Progenitor cell of endocrine pancreas (in vitro differentiated cells): Measurements from ENCODE around the gene VWA7. TPM values are rescaled to one million over a fixed set of nuclear protein-coding genes. Genes with fewer than 3 reads are reported as not detected.

Experiments used
- DNase-seq: peaks from one replicate; pipeline ENCODE4 v3.0.0; 2021; ENCODE audit warnings: low spot score; ENCODE audit not compliant: unreplicated experiment
- H3K27ac Mint-ChIP-seq: 2 replicates; pipeline ENCODE4 v1.8.0; 2021; ENCODE audit warnings: mild to moderate bottlenecking, moderate library complexity, mixed read lengths
- H3K27me3 Mint-ChIP-seq: 2 replicates; pipeline ENCODE4 v1.8.0; 2021; ENCODE audit warnings: mixed read lengths
- H3K36me3 Mint-ChIP-seq: 2 replicates; pipeline ENCODE4 v1.8.0; 2022; ENCODE audit warnings: mixed read lengths; ENCODE audit not compliant: insufficient read depth
- H3K4me1 Mint-ChIP-seq: 2 replicates; pipeline ENCODE4 v1.8.0; 2021; ENCODE audit warnings: low read depth, mixed read lengths
- H3K4me3 Mint-ChIP-seq: 2 replicates; pipeline ENCODE4 v1.8.0; 2021; ENCODE audit warnings: low read depth, mild to moderate bottlenecking, moderate library complexity, mixed read lengths
- H3K9me3 Mint-ChIP-seq: 2 replicates; pipeline ENCODE4 v1.8.0; 2021; ENCODE audit warnings: low read depth, mixed read lengths
- CTCF ChIP-seq: fragments of 200-600 bp; sonication (generic); IDR thresholded peaks from one replicate; pipeline ENCODE4 v1.5.0; 2021; ENCODE audit warnings: antibody characterized with exemption, mild to moderate bottlenecking; ENCODE audit not compliant: unreplicated experiment
- total RNA-seq: library from RNA; stranded (reverse); gene quantifications from 2 replicates; pipeline ENCODE4 v1.2.1, GENCODE V29; 2021

Gene VWA7
- total RNA-seq, 1 donor from 2014 or later, result 11.6 TPM

GRCh38 chr6:31775633-31776484, 1.3 kb downstream of the VWA7 start:
- H3K27ac Mint-ChIP-seq, result peak overlapping the region; percentile 84
- no peak for DNase-seq
- H3K4me3 Mint-ChIP-seq, result peak overlapping the region; percentile 38
- peaks cover 12% of the 10 kb centered on the region for H3K4me1 Mint-ChIP-seq
- no peaks in the 10 kb centered on the region for H3K36me3 Mint-ChIP-seq
- no peaks in the 10 kb centered on the region for H3K9me3 Mint-ChIP-seq
- TF ChIP-seq CTCF, result no peak
- no peaks in the 10 kb centered on the region for H3K27me3 Mint-ChIP-seq

GRCh38 chr6:31775184-31775583, 1.9 kb downstream of the VWA7 start:
- TF ChIP-seq CTCF, result no peak
- peaks cover 12% of the 10 kb centered on the region for H3K4me1 Mint-ChIP-seq
- no peak overlapping the region for H3K4me3 Mint-ChIP-seq
- no peak for DNase-seq
- H3K27ac Mint-ChIP-seq, result peak overlapping the region; percentile 84
- H3K9me3 Mint-ChIP-seq, result no peaks in the 10 kb centered on the region
- H3K36me3 Mint-ChIP-seq, result no peaks in the 10 kb centered on the region
- H3K27me3 Mint-ChIP-seq, result no peaks in the 10 kb centered on the region

- Mint-ChIP-seq H3K4me1 (peaks cover 10% of the 10 kb centered on the region), H3K4me3 (no peak overlapping the region), H3K9me3 (no peaks in the 10 kb centered on the region), H3K27ac (no peak overlapping the region), H3K36me3 (peaks cover 2% of the 10 kb centered on the region), H3K27me3 (no peaks in the 10 kb centered on the region)
- TF ChIP-seq CTCF, result no peak
- no peak for DNase-seq
Measured at GRCh38 chr6:31771992-31772358, 5.2 kb downstream of the VWA7 start.

DNA sequence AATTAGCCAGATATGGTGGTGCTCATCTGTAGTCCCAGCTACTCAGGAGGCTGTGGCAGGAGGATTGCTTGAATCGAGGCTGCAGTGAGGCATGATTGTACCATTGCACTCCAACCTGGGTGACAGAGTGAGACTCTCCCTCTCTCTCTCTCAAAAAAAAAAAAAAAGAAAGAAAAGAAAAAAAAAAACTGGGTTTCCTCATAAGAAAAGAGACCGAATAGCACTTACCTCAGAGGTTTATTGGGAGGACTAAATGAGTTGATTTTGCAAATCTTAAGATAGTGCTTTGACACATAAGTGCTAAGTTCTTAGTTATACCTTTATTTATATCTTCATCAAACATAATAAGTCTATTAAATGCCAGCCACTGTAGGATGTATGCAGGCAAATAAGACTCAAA, 6.3 kb downstream of the VWA7 start:
- H3K27me3 Mint-ChIP-seq, result no peaks in the 10 kb centered on the region
- no peak for TF ChIP-seq CTCF
- H3K9me3 Mint-ChIP-seq, result no peaks in the 10 kb centered on the region
- peaks cover 2% of the 10 kb centered on the region for H3K36me3 Mint-ChIP-seq
- no peak overlapping the region for H3K4me3 Mint-ChIP-seq
- peaks cover 4% of the 10 kb centered on the region for H3K4me1 Mint-ChIP-seq
- no peak for DNase-seq
- H3K27ac Mint-ChIP-seq, result no peak overlapping the region

DNA sequence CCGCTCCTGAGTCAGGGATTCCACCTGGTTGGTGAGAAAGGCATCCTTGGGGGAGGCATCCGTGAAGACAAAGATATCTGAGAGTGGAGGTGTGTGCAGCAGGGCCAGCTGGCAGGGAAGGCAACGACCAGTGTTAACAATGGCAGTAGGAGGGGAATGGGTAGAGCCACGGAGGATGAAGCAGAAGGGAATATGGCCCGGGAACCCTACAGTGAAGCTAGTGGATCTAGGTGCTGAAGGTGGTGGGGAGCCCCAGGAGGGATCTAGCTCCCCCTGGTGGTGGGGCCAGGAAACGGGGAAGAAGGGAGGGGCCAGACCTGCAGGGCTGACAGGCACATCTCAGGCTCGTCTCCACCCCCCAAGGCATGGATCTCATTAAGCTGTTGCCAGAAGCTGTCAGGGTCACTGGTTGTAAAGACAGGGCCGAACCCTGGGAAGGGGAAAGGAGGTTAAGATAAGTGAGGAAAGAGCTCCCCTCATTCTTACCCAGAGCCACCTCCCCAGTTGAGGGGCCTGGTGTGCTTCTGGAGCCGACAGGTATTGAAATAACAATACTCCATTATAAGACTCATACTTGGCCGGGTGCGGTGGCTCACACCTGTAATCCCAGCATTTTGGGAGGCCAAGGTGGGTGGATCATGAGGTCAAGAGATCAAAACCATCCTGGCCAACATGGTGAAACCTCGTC, 7.3 kb downstream of the VWA7 start:
- no peak for DNase-seq
- no peaks in the 10 kb centered on the region for H3K9me3 Mint-ChIP-seq
- no peaks in the 10 kb centered on the region for H3K27me3 Mint-ChIP-seq
- H3K36me3 Mint-ChIP-seq, result peaks cover 2% of the 10 kb centered on the region
- no peak overlapping the region for H3K27ac Mint-ChIP-seq
- no peaks in the 10 kb centered on the region for H3K4me1 Mint-ChIP-seq
- no peak overlapping the region for H3K4me3 Mint-ChIP-seq
- peak; percentile 59 for TF ChIP-seq CTCF
